ENCODE results near the gene TRIM52. TPM values are rescaled to one million over a fixed set of nuclear protein-coding genes. Genes with fewer than 3 reads are reported as not detected.
"Not testable (repeated sequence)": the region's sequence is repeated elsewhere in the genome, so short reads cannot be mapped to it uniquely, and the experiment has no call there.

The TRIM52 gene
- total and polyA plus RNA-seq, 2 donors (not counting 1 experiment from before 2014, with no cell fraction given), result 7.9 to 8.1 TPM

- Histone ChIP-seq H3K36me3 (ENCODE audit: control insufficient read depth, insufficient read depth, low read length) (no peaks in the 10 kb centered on the region), H4K20me1 (ENCODE audit: control insufficient read depth, extremely low read depth, insufficient read depth, low read length) (no peaks in the 10 kb centered on the region), H3K9me3 (ENCODE audit: control insufficient read depth, insufficient read depth, low read depth, low read length) (no peaks in the 10 kb centered on the region), H3K4me3 (replicated peaks in 1 of 4; ENCODE audit: control extremely low read depth in 1 of 4, insufficient read depth in 1 of 4, low read depth in 3 of 4, low read length in 4 of 4) (no peak overlapping the region), H3K4me2 (ENCODE audit: extremely low read depth, insufficient read depth, low read length) (no peak overlapping the region), H3K79me2 (ENCODE audit: control insufficient read depth, insufficient read depth, low read length) (no peaks in the 10 kb centered on the region), H2AFZ (ENCODE audit: low read length) (no peak overlapping the region), H3K4me1 (ENCODE audit: control insufficient read depth, extremely low read depth, insufficient read depth, low read length) (no peaks in the 10 kb centered on the region), H3K27me3 (ENCODE audit: control insufficient read depth, insufficient read depth, low read length) (no peaks in the 10 kb centered on the region), H3K9ac (ENCODE audit: insufficient read depth, low read length) (no peak overlapping the region), H3K27ac (ENCODE audit: insufficient read depth, low read length) (no peak overlapping the region)
- TF ChIP-seq CTCF (conservative IDR thresholded peaks at IDR 0.05 in 1 of 2, IDR thresholded peaks at IDR 0.05 in 1 of 2; ENCODE audit: low read depth in 1 of 2, low read length in 2 of 2) (no peak), EZH2 (IDR thresholded peaks at IDR 0.05; ENCODE audit: low read length, missing control alignments) (no peak)
- no peak for DNase-seq (ENCODE audit: low read depth in 2 of 2)
Observed at GRCh38 chr5:181212080-181212479, 48.9 kb downstream of the TRIM52 start.

GRCh38 chr5:181211208-181211607 lies 49.7 kb downstream of the TRIM52 start:
- Histone ChIP-seq H3K4me3 (replicated peaks in 1 of 4; ENCODE audit: control extremely low read depth in 1 of 4, insufficient read depth in 1 of 4, low read depth in 3 of 4, low read length in 4 of 4) (no peak overlapping the region), H2AFZ (ENCODE audit: low read length) (no peak overlapping the region), H3K27me3 (ENCODE audit: control insufficient read depth, insufficient read depth, low read length) (no peaks in the 10 kb centered on the region), H3K27ac (ENCODE audit: insufficient read depth, low read length) (no peak overlapping the region), H3K36me3 (ENCODE audit: control insufficient read depth, insufficient read depth, low read length) (no peaks in the 10 kb centered on the region), H3K9ac (ENCODE audit: insufficient read depth, low read length) (no peak overlapping the region), H3K4me1 (ENCODE audit: control insufficient read depth, extremely low read depth, insufficient read depth, low read length) (peaks cover 1% of the 10 kb centered on the region), H3K9me3 (ENCODE audit: control insufficient read depth, insufficient read depth, low read depth, low read length) (no peaks in the 10 kb centered on the region), H4K20me1 (ENCODE audit: control insufficient read depth, extremely low read depth, insufficient read depth, low read length) (no peaks in the 10 kb centered on the region), H3K79me2 (ENCODE audit: control insufficient read depth, insufficient read depth, low read length) (no peaks in the 10 kb centered on the region), H3K4me2 (ENCODE audit: extremely low read depth, insufficient read depth, low read length) (no peak overlapping the region)
- DNase-seq (ENCODE audit: low read depth in 2 of 2), result no peak
- TF ChIP-seq EZH2 (IDR thresholded peaks at IDR 0.05; ENCODE audit: low read length, missing control alignments) (no peak), CTCF (conservative IDR thresholded peaks at IDR 0.05 in 1 of 2, IDR thresholded peaks at IDR 0.05 in 1 of 2; ENCODE audit: low read depth in 1 of 2, low read length in 2 of 2) (no peak)

- not testable (repeated sequence) for H4K20me1 ChIP-seq (ENCODE audit: control insufficient read depth, extremely low read depth, insufficient read depth, low read length); H3K79me2 ChIP-seq (ENCODE audit: control insufficient read depth, insufficient read depth, low read length); H3K9ac ChIP-seq (ENCODE audit: insufficient read depth, low read length); H3K27me3 ChIP-seq (ENCODE audit: control insufficient read depth, insufficient read depth, low read length); H3K9me3 ChIP-seq (ENCODE audit: control insufficient read depth, insufficient read depth, low read depth, low read length); H3K36me3 ChIP-seq (ENCODE audit: control insufficient read depth, insufficient read depth, low read length); H3K4me2 ChIP-seq (ENCODE audit: extremely low read depth, insufficient read depth, low read length); H3K4me1 ChIP-seq (ENCODE audit: control insufficient read depth, extremely low read depth, insufficient read depth, low read length); H3K4me3 ChIP-seq (replicated peaks in 1 of 4; ENCODE audit: control extremely low read depth in 1 of 4, insufficient read depth in 1 of 4, low read depth in 3 of 4, low read length in 4 of 4); H2AFZ ChIP-seq (ENCODE audit: low read length); DNase-seq (ENCODE audit: low read depth in 2 of 2); H3K27ac ChIP-seq (ENCODE audit: insufficient read depth, low read length)
Observed at GRCh38 chr5:181210698-181211097, 50.2 kb downstream of the TRIM52 start.

- not testable (repeated sequence) for H3K27ac ChIP-seq (ENCODE audit: insufficient read depth, low read length); H3K4me2 ChIP-seq (ENCODE audit: extremely low read depth, insufficient read depth, low read length); DNase-seq (ENCODE audit: low read depth in 2 of 2); H3K27me3 ChIP-seq (ENCODE audit: control insufficient read depth, insufficient read depth, low read length); H3K4me3 ChIP-seq (replicated peaks in 1 of 4; ENCODE audit: control extremely low read depth in 1 of 4, insufficient read depth in 1 of 4, low read depth in 3 of 4, low read length in 4 of 4); H3K4me1 ChIP-seq (ENCODE audit: control insufficient read depth, extremely low read depth, insufficient read depth, low read length); H3K9me3 ChIP-seq (ENCODE audit: control insufficient read depth, insufficient read depth, low read depth, low read length); H3K79me2 ChIP-seq (ENCODE audit: control insufficient read depth, insufficient read depth, low read length); H4K20me1 ChIP-seq (ENCODE audit: control insufficient read depth, extremely low read depth, insufficient read depth, low read length); H2AFZ ChIP-seq (ENCODE audit: low read length); H3K36me3 ChIP-seq (ENCODE audit: control insufficient read depth, insufficient read depth, low read length); H3K9ac ChIP-seq (ENCODE audit: insufficient read depth, low read length)
Observed at GRCh38 chr5:181210148-181210547, 50.8 kb downstream of the TRIM52 start.

GRCh38 chr5:181209006-181209405 lies 51.9 kb downstream of the TRIM52 start:
- not testable (repeated sequence) for H3K9ac ChIP-seq (ENCODE audit: insufficient read depth, low read length); H2AFZ ChIP-seq (ENCODE audit: low read length); H3K79me2 ChIP-seq (ENCODE audit: control insufficient read depth, insufficient read depth, low read length); H3K36me3 ChIP-seq (ENCODE audit: control insufficient read depth, insufficient read depth, low read length); H3K27me3 ChIP-seq (ENCODE audit: control insufficient read depth, insufficient read depth, low read length); H3K4me3 ChIP-seq (replicated peaks in 1 of 4; ENCODE audit: control extremely low read depth in 1 of 4, insufficient read depth in 1 of 4, low read depth in 3 of 4, low read length in 4 of 4); H4K20me1 ChIP-seq (ENCODE audit: control insufficient read depth, extremely low read depth, insufficient read depth, low read length); H3K4me1 ChIP-seq (ENCODE audit: control insufficient read depth, extremely low read depth, insufficient read depth, low read length); H3K9me3 ChIP-seq (ENCODE audit: control insufficient read depth, insufficient read depth, low read depth, low read length); DNase-seq (ENCODE audit: low read depth in 2 of 2); H3K4me2 ChIP-seq (ENCODE audit: extremely low read depth, insufficient read depth, low read length); H3K27ac ChIP-seq (ENCODE audit: insufficient read depth, low read length)

Measured in fibroblast of lung (primary cell).